ENCODE results near the gene NRP1.

DNA sequence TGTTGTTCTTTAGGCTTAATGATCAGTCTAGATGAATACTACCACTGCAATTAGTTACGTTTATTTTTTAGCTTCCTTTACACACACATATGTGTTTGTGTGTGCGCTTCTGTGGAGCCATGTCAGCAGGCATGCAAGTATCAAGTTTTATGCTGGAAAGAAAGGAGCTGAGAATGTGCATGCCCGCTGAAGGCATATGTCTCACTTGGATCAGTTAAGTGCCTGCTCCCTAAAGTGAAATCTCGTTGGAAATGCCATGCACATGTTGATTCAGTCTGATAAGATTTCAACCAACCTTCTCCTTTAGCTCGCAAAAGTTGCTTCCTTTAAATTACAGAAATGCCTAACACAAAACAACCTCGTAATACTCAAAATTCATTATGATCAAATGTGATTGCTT, 10.7 kb downstream of the NRP1 start:
- TF ChIP-seq, protein P1, sequence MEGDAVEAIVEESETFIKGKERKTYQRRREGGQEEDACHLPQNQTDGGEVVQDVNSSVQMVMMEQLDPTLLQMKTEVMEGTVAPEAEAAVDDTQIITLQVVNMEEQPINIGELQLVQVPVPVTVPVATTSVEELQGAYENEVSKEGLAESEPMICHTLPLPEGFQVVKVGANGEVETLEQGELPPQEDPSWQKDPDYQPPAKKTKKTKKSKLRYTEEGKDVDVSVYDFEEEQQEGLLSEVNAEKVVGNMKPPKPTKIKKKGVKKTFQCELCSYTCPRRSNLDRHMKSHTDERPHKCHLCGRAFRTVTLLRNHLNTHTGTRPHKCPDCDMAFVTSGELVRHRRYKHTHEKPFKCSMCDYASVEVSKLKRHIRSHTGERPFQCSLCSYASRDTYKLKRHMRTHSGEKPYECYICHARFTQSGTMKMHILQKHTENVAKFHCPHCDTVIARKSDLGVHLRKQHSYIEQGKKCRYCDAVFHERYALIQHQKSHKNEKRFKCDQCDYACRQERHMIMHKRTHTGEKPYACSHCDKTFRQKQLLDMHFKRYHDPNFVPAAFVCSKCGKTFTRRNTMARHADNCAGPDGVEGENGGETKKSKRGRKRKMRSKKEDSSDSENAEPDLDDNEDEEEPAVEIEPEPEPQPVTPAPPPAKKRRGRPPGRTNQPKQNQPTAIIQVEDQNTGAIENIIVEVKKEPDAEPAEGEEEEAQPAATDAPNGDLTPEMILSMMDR (conservative IDR thresholded peaks at IDR 0.05; ENCODE audit: low read depth, low read length) = no peak
- no peak for TF ChIP-seq EZH2phosphoT487 (IDR thresholded peaks at IDR 0.05; ENCODE audit: borderline replicate concordance, low read length)
- TF ChIP-seq EZH2 (IDR thresholded peaks at IDR 0.05; ENCODE audit: low read length, unreplicated experiment) = no peak

Measured in PC-3 (cell line).